Fibroblast of pulmonary artery (primary cell): ENCODE measurements around the gene C21orf91.
"Not testable (repeated sequence)": the region's sequence is repeated elsewhere in the genome, so short reads cannot be mapped to it uniquely, and the experiment has no call there.

Experiments
- DNase-seq: peaks from one replicate; pipeline ENCODE4 v3.0.0-alpha.2; 2010; ENCODE audit warnings: low read depth
- H3K4me3 ChIP-seq: replicated peaks from 2 replicates; pipeline ENCODE4 v1.5.1; 2011; ENCODE audit warnings: low read depth, mild to moderate bottlenecking, control low read depth, low read length, moderate library complexity
- TF ChIP-seq, protein P1 (sequence below): IDR thresholded peaks from 2 replicates; pipeline ENCODE4 v1.5.1; 2011; ENCODE audit warnings: mild to moderate bottlenecking, control low read depth, low read length, inconsistent platforms; ENCODE audit errors: missing control alignments

C21orf91 gene

DNA sequence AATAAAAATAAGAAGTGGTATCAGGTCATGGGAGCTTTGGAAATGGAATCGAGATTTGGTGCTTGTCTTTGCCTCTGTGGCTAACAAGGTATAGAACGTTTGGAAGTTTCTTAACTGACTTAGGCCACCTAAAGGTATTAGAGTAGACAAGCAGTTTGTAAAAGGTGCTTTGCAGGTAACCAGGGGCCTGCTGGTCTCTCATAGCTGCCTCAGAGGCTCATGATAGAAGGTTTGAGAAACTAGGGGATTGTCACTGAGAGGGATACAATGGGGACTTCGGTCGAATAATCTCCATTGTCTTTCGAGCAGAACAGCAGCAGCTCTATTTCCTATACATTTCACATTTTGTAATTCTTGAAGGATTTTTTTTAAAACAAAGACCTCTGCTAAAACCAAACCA, 37.6 kb downstream of the C21orf91 start:
- no peak for DNase-seq
- H3K4me3 ChIP-seq = no peak overlapping the region
- TF ChIP-seq, protein P1, sequence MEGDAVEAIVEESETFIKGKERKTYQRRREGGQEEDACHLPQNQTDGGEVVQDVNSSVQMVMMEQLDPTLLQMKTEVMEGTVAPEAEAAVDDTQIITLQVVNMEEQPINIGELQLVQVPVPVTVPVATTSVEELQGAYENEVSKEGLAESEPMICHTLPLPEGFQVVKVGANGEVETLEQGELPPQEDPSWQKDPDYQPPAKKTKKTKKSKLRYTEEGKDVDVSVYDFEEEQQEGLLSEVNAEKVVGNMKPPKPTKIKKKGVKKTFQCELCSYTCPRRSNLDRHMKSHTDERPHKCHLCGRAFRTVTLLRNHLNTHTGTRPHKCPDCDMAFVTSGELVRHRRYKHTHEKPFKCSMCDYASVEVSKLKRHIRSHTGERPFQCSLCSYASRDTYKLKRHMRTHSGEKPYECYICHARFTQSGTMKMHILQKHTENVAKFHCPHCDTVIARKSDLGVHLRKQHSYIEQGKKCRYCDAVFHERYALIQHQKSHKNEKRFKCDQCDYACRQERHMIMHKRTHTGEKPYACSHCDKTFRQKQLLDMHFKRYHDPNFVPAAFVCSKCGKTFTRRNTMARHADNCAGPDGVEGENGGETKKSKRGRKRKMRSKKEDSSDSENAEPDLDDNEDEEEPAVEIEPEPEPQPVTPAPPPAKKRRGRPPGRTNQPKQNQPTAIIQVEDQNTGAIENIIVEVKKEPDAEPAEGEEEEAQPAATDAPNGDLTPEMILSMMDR = no peak

DNA sequence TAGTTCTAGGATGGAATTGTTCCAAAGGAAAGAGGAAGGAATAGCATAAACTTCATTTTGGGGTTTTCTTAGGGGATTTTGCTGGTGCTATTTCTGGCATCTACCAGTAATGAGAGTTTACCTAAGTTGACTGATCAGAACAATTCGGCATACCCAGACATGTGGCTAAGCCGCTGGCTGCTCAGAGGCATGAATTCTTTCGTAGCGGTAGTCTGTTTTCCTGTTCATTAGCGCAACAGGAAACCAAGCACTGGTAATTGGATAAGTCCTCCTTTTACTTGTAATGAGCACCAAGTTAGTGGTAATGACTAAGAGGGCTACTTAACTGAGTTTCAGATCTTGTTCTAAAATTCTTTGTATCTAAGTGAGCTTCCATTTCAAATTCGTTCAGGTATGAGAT, 38.6 kb downstream of the C21orf91 start:
- TF ChIP-seq, protein P1 = no peak
- no peak for DNase-seq
- H3K4me3 ChIP-seq = no peak overlapping the region

DNA sequence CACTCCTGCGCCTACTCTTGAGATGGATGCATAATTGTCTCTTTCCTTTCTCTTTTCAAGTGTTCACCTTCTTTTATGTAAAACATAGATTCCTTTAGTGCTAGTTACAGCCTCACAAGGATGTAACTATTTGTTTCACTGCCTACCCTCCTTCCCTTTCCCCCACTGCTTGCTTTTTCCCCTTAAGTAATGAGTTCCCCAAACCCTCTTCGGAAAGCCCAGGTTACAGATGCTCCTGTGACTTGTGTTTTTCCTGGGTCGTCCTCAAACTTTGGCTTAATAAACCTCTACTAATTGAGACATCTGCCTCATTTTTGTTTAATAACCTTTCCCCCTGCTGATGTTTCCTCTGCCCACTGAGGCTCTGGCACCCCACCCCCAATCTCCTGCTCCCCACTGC, 39.2 kb downstream of the C21orf91 start:
- no peak overlapping the region for H3K4me3 ChIP-seq
- DNase-seq = no peak
- TF ChIP-seq, protein P1 = no peak

DNA sequence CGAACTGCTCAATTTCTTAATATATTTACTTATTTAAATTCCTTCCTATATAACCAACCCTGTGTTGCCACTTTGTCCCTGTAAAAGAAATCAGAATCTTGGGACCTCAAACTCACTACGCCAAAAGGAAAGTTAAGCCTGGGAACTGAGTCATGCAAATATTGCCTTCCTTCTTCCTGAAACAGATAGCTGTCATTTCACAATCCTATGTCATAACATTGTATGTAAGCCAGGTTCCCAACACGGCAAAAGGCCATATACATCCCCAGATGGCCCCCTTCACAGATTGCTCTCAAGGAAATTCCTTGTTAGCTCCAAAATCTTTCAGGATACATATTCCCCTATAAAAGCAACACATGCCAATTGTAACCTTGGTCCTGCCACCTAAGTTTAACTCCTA, 39.7 kb downstream of the C21orf91 start:
- peak; percentile 38 for DNase-seq
- H3K4me3 ChIP-seq = no peak overlapping the region
- TF ChIP-seq, protein P1 = no peak

- no peak overlapping the region for H3K4me3 ChIP-seq
- TF ChIP-seq, protein P1 = no peak
- no peak for DNase-seq
Observed at GRCh38 chr21:17777072-17777765, 41.9 kb downstream of the C21orf91 start.

GRCh38 chr21:17775431-17776126, 43.6 kb downstream of the C21orf91 start:
- no peak for DNase-seq
- no peak overlapping the region for H3K4me3 ChIP-seq
- TF ChIP-seq, protein P1 = no peak

GRCh38 chr21:17775021-17775420, 44.1 kb downstream of the C21orf91 start:
- H3K4me3 ChIP-seq, DNase-seq: not testable (repeated sequence)
